Esophagus muscularis mucosa (tissue), 4 donors: Measurements from ENCODE around the gene TMEM131L.

Experiments used
- EP300 ChIP-seq: sonication (generic); formaldehyde crosslinking; IDR thresholded peaks from one replicate; pipeline ENCODE4 v1.6.1; 2017; ENCODE audit warnings: antibody characterized with exemption
- POLR2A ChIP-seq: fragments of 450-650 bp; IDR thresholded peaks from one replicate; pipeline ENCODE4 v1.6.1; 2017; ENCODE audit warnings: antibody characterized with exemption, moderate library complexity, mild to moderate bottlenecking, low read depth
- POLR2AphosphoS5 ChIP-seq, 2 donors: sonication (generic); formaldehyde crosslinking; IDR thresholded peaks; one replicate each; pipeline ENCODE4 v1.6.1; 2017; ENCODE audit warnings: antibody characterized with exemption in 2 of 2
- TF ChIP-seq, protein P1 (sequence below), 3 experiments: fragments of 200-600 bp in 2 of 3; fragments of 450-650 bp in 1 of 3; sonication (generic) in 2 of 3; IDR thresholded peaks; one replicate each; pipeline ENCODE4 v1.5.1; 2017 to 2019; ENCODE audit warnings: antibody characterized with exemption in 3 of 3, mild to moderate bottlenecking in 2 of 3, moderate library complexity in 1 of 3

DNA sequence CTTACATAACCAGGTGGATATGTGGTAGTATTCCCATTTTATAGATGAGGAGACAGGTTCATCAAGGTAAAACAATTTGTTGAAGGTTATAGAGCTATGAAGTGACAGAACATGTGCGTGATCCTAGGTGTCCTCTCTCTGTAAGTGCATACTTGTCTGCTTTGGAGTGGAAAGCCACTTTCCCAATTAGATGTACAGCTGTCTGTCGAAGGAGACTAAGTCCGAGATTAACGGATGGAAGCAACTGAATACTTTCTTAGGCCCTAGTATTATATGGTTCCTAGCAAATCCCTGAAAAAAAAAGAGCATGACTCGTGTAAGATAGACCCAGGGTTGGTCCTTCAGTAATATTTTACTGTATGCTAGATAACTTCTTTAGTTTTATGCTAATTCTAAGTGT, 19.7 kb downstream of the TMEM131L start:
- TF ChIP-seq, protein P1, sequence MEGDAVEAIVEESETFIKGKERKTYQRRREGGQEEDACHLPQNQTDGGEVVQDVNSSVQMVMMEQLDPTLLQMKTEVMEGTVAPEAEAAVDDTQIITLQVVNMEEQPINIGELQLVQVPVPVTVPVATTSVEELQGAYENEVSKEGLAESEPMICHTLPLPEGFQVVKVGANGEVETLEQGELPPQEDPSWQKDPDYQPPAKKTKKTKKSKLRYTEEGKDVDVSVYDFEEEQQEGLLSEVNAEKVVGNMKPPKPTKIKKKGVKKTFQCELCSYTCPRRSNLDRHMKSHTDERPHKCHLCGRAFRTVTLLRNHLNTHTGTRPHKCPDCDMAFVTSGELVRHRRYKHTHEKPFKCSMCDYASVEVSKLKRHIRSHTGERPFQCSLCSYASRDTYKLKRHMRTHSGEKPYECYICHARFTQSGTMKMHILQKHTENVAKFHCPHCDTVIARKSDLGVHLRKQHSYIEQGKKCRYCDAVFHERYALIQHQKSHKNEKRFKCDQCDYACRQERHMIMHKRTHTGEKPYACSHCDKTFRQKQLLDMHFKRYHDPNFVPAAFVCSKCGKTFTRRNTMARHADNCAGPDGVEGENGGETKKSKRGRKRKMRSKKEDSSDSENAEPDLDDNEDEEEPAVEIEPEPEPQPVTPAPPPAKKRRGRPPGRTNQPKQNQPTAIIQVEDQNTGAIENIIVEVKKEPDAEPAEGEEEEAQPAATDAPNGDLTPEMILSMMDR (IDR thresholded peaks at IDR 0.05), result no peak
- no peak for TF ChIP-seq POLR2A
- TF ChIP-seq EP300, result no peak
- no peak for TF ChIP-seq POLR2AphosphoS5 (IDR thresholded peaks at IDR 0.05)
